Measurements from ENCODE around the gene STK39.
"Not testable (repeated sequence)": the region's sequence is repeated elsewhere in the genome, so short reads cannot be mapped to it uniquely, and the experiment has no call there.

STK39 gene

GRCh38 chr2:168076731-168077130 lies 170.7 kb downstream of the STK39 start:
- no peak for DNase-seq

- DNase-seq, result no peak
Observed at GRCh38 chr2:168075446-168075845, 171.9 kb downstream of the STK39 start.

GRCh38 chr2:168072626-168073303 lies 174.6 kb downstream of the STK39 start:
- no peak for DNase-seq

- no peak for DNase-seq
Observed at GRCh38 chr2:168064011-168064998, 183.1 kb downstream of the STK39 start.

- no peak for DNase-seq
Observed at GRCh38 chr2:168062936-168063335, 184.5 kb downstream of the STK39 start.

GRCh38 chr2:168062054-168062453 lies 185.3 kb downstream of the STK39 start:
- DNase-seq, result no peak

- no peak for DNase-seq
Observed at GRCh38 chr2:168060986-168061750, 186.2 kb downstream of the STK39 start.

- no peak for DNase-seq
Observed at GRCh38 chr2:168059758-168060157, 187.6 kb downstream of the STK39 start.

- DNase-seq, result no peak
Observed at GRCh38 chr2:168058675-168059074, 188.7 kb downstream of the STK39 start.

GRCh38 chr2:168056242-168056787 lies 191.1 kb downstream of the STK39 start:
- no peak for DNase-seq

GRCh38 chr2:168054657-168055056 lies 192.7 kb downstream of the STK39 start:
- no peak for DNase-seq

GRCh38 chr2:168053676-168054075 lies 193.7 kb downstream of the STK39 start:
- DNase-seq, result no peak

GRCh38 chr2:168052773-168053172 lies 194.6 kb downstream of the STK39 start:
- DNase-seq, result no peak

GRCh38 chr2:168050377-168050776 lies 197.0 kb downstream of the STK39 start:
- DNase-seq, result no peak

GRCh38 chr2:168049609-168050008 lies 197.8 kb downstream of the STK39 start:
- DNase-seq, result no peak

GRCh38 chr2:168047091-168047690 lies 200.2 kb downstream of the STK39 start:
- DNase-seq, result no peak

GRCh38 chr2:168044579-168044978 lies 202.8 kb downstream of the STK39 start:
- DNase-seq, result no peak

- no peak for DNase-seq
Observed at GRCh38 chr2:168044176-168044575, 203.2 kb downstream of the STK39 start.

- DNase-seq, result not testable (repeated sequence)
Observed at GRCh38 chr2:168042127-168042824, 205.1 kb downstream of the STK39 start.

- DNase-seq, result no peak
Observed at GRCh38 chr2:168039881-168040280, 207.5 kb downstream of the STK39 start.

GRCh38 chr2:168037778-168038177 lies 209.6 kb downstream of the STK39 start:
- no peak for DNase-seq

GRCh38 chr2:168035458-168035857 lies 211.9 kb downstream of the STK39 start:
- peak; percentile 2 for DNase-seq

Data from OCI-M1 (cell line).